GM18502 (cell line): ENCODE data around the gene POTEC.
"Not testable (repeated sequence)": the region's sequence is repeated elsewhere in the genome, so short reads cannot be mapped to it uniquely, and the experiment has no call there.

Source experiments
- ATAC-seq: cut with Tn5 transposase; IDR thresholded peaks from one replicate; pipeline ENCODE4 v1.9.1; 2021; ENCODE audit warnings: mild to moderate bottlenecking; ENCODE audit not compliant: unreplicated experiment, poor library complexity

The POTEC gene

GRCh38 chr18:14543446-14543964 is at the start of gene POTEC:
Gene POTEC (minus strand): TSS chr18:14543600. CDS start chr18:14543146, 454 bp downstream.
- ATAC-seq, result not testable (repeated sequence)

- no peak for ATAC-seq
These were observed 34.6 kb upstream of the POTEC start for GRCh38 chr18:14577971-14578370.

- ATAC-seq, result not testable (repeated sequence)
These were observed 16.1 kb upstream of the POTEC start for GRCh38 chr18:14559502-14559901.

GRCh38 chr18:14531659-14532058 is 11.7 kb downstream of the POTEC start:
- ATAC-seq, result not testable (repeated sequence)

- ATAC-seq, result not testable (repeated sequence)
These were observed 32.7 kb downstream of the POTEC start for GRCh38 chr18:14510707-14511106.

GRCh38 chr18:14503691-14504090 is 39.7 kb downstream of the POTEC start:
- ATAC-seq, result not testable (repeated sequence)

- not testable (repeated sequence) for ATAC-seq
These were observed 41.5 kb downstream of the POTEC start for GRCh38 chr18:14501894-14502293.

- ATAC-seq, result not testable (repeated sequence)
These were observed 54.0 kb downstream of the POTEC start for GRCh38 chr18:14489256-14490014.

- ATAC-seq, result not testable (repeated sequence)
These were observed 54.6 kb downstream of the POTEC start for GRCh38 chr18:14488789-14489188.

- not testable (repeated sequence) for ATAC-seq
These were observed 56.3 kb downstream of the POTEC start for GRCh38 chr18:14486926-14487580.

GRCh38 chr18:14479076-14479475 is 64.3 kb downstream of the POTEC start:
- ATAC-seq, result not testable (repeated sequence)

- not testable (repeated sequence) for ATAC-seq
These were observed 67.9 kb downstream of the POTEC start for GRCh38 chr18:14475520-14475919.

- not testable (repeated sequence) for ATAC-seq
These were observed 68.6 kb downstream of the POTEC start for GRCh38 chr18:14474752-14475151.

GRCh38 chr18:14474007-14474720 is 69.2 kb downstream of the POTEC start:
- not testable (repeated sequence) for ATAC-seq

GRCh38 chr18:14473250-14474006 is 70.0 kb downstream of the POTEC start:
- not testable (repeated sequence) for ATAC-seq

GRCh38 chr18:14471286-14471685 is 72.1 kb downstream of the POTEC start:
- not testable (repeated sequence) for ATAC-seq

GRCh38 chr18:14470446-14470845 is 73.0 kb downstream of the POTEC start:
- ATAC-seq, result not testable (repeated sequence)

- not testable (repeated sequence) for ATAC-seq
These were observed 73.4 kb downstream of the POTEC start for GRCh38 chr18:14470046-14470445.

- not testable (repeated sequence) for ATAC-seq
These were observed 77.4 kb downstream of the POTEC start for GRCh38 chr18:14465989-14466388.
